Psoas muscle (tissue), 8 donors: ENCODE measurements around the gene SLC2A3. TPM values are rescaled to one million over a fixed set of nuclear protein-coding genes. Genes with fewer than 3 reads are reported as not detected.

ENCODE experiments used
- ATAC-seq, 4 donors: fragments of 200-7000 bp; cut with Tn5 transposase; one replicate each; pipeline ENCODE4 v1.9.1; 2020; ENCODE audit warnings: moderate library complexity in 3 of 4, mild to moderate bottlenecking in 2 of 4
- DNase-seq, 2 donors: peaks; one replicate each; pipeline ENCODE4 v3.0.0-alpha.2; 2020
- H3K27ac ChIP-seq: fragments of 200-600 bp; one replicate; pipeline ENCODE4 v1.8.0; 2022
- H3K27me3 ChIP-seq, 3 donors: fragments of 200-600 bp in 1 of 3; one replicate each; pipeline versions ENCODE4 v1.6.1 to v1.8.0; 2013 to 2022; ENCODE audit warnings: low read length in 2 of 3, mild to moderate bottlenecking in 2 of 3, moderate library complexity in 1 of 3; ENCODE audit not compliant: insufficient read depth in 3 of 3
- H3K36me3 ChIP-seq, 2 donors: fragments of 200-600 bp in 1 of 2; one replicate each; pipeline versions ENCODE4 v1.6.1 to v1.8.0; 2013 to 2022; ENCODE audit warnings: low read depth in 1 of 2, mild to moderate bottlenecking in 1 of 2, moderate library complexity in 1 of 2; ENCODE audit not compliant: insufficient read depth in 1 of 2
- H3K4me1 ChIP-seq: fragments of 200-600 bp; one replicate; pipeline ENCODE4 v1.8.0; 2022
- H3K4me3 ChIP-seq: fragments of 200-600 bp; one replicate; pipeline ENCODE4 v1.8.0; 2022; ENCODE audit warnings: mild to moderate bottlenecking
- H3K9me3 ChIP-seq: fragments of 200-600 bp; one replicate; pipeline ENCODE4 v1.8.0; 2022
- CTCF ChIP-seq: fragments of 200-600 bp; IDR thresholded peaks from one replicate; pipeline ENCODE4 v1.8.0; 2022; ENCODE audit warnings: antibody characterized with exemption
- WGBS, 3 donors: extraction: QIAGEN DNeasy Blood & Tissue Kit; methylation state at CpG; one replicate each; pipeline versions ENCODE4 v1.1.6 to v1.1.7; 2013; 5-methylcytosine and 5-hydroxymethylcytosine counted together
- intact Hi-C, 2 donors: fragments of 100-400 bp; cut with DNase I; formaldehyde crosslinking; loops; one replicate each; pipeline versions ENCODE4 v1.11.0 to v1.14.2; 2022
- polyA plus RNA-seq, 3 donors: library from polyadenylated mRNA; stranded (reverse); fragments of 200-250 nt; gene quantifications; one replicate each; pipeline ENCODE4 v1.2.3, GENCODE V29; 2013
- total RNA-seq, 4 donors: library from RNA; stranded (reverse); fragmentation: NEBNext Ultra II Directional in 2 of 4; extraction: Animal tissue kit (Norgen Biotek cat#: 25700) in 2 of 4; gene quantifications; one replicate each; pipeline versions ENCODE4 v1.2.1 to v1.2.4, GENCODE V29; 2021 to 2023
- donor health status: healthy with polysubstance abuse.
- donor health status: DM: no; HTN: no; CAD: no; lungs with moderate emphysema.
- donor health status: Bipolar disorder and iron deficiency.
- donor health status: healthy.
- donor health status: DM: yes; HTN: yes; CAD: no.
- donor health status: DM: no; HTN: no; CAD: no.
- donor health status: DM: no; HTN: no; CAD: no.
- donor health status: DM: yes; HTN: yes; CAD: no.

The SLC2A3 gene
- total and polyA plus RNA-seq, 7 donors: 1.8 to 18.9 (median 4.6) TPM

GRCh38 chr12:7879246-7879645 lies 56.7 kb downstream of the SLC2A3 start:
- TF ChIP-seq CTCF: no peak
- DNase-seq (no peak), ATAC-seq (no peak)
- intact Hi-C loops: no loop called here
- peaks cover 0 to under 1% (median 0%) of the 10 kb centered on the region in 3 donors for H3K27me3 ChIP-seq
- 60 to 68% (median 65%) methylated on average over 3 of the region's 3 CpGs for WGBS, 3 donors
- no peak overlapping the region for H3K27ac ChIP-seq
- H3K36me3 ChIP-seq: no peaks in the 10 kb centered on the region
- no peaks in the 10 kb centered on the region for H3K4me1 ChIP-seq
- H3K9me3 ChIP-seq: no peaks in the 10 kb centered on the region
- no peak overlapping the region for H3K4me3 ChIP-seq

- Histone ChIP-seq H3K27ac (no peak overlapping the region), H3K4me1 (no peaks in the 10 kb centered on the region), H3K9me3 (no peaks in the 10 kb centered on the region), H3K27me3 (peaks cover 0 to 19% (median 2%) of the 10 kb centered on the region in 3 donors), H3K4me3 (no peak overlapping the region), H3K36me3 (no peaks in the 10 kb centered on the region)
- intact Hi-C loops: no loop called here
- ATAC-seq: no peak
- no peak for DNase-seq
- WGBS, 3 donors: 76 to 83% (median 77%) methylated on average over 8 of the region's 8 CpGs
- TF ChIP-seq CTCF: no peak
These were observed 58.6 kb downstream of the SLC2A3 start for GRCh38 chr12:7877420-7877819.

GRCh38 chr12:7872566-7873319 lies 63.2 kb downstream of the SLC2A3 start, which contains the start of gene SLC2A14:
SLC2A14 (minus strand) TSS chr12:7872915; CDS start chr12:7869880, 3,035 bp downstream.
- Histone ChIP-seq H3K36me3 (no peaks in the 10 kb centered on the region), H3K9me3 (no peaks in the 10 kb centered on the region), H3K27ac (no peak within 1 kb of the TSS), H3K4me3 (peak within 1 kb of the TSS; percentile 32), H3K27me3 (peaks cover 0 to 24% (median 5%) of the 10 kb centered on the region in 3 donors), H3K4me1 (no peaks in the 10 kb centered on the region)
- no peak for TF ChIP-seq CTCF
- WGBS, 3 donors: 12 to 14% (median 12%) methylated on average over 65 of the region's 65 CpGs
- intact Hi-C loops: no loop called here
- DNase-seq (no peak), ATAC-seq (no peak)

- 56 to 68% (median 62%) methylated on average over 3 of the region's 3 CpGs for WGBS, 3 donors
- Histone ChIP-seq H3K36me3 (no peaks in the 10 kb centered on the region), H3K27ac (no peak overlapping the region), H3K4me1 (no peaks in the 10 kb centered on the region), H3K4me3 (no peak overlapping the region), H3K9me3 (no peaks in the 10 kb centered on the region), H3K27me3 (peaks cover 0 to 24% (median 5%) of the 10 kb centered on the region in 3 donors)
- intact Hi-C loops: no loop called here
- DNase-seq: no peak
- TF ChIP-seq CTCF: no peak
- no peak for ATAC-seq
These were observed 65.7 kb downstream of the SLC2A3 start for GRCh38 chr12:7870335-7870734.

Other genes with a start within 250 kb of the SLC2A3 start
- under 1 TPM in 1 of 4 donors, not detected in 3; 0.30 TPM for gene GDF3, start 240.4 kb downstream of the SLC2A3 start, total RNA-seq
- gene GDF3, start 240.4 kb downstream of the SLC2A3 start, polyA plus RNA-seq: under 1 TPM; 0.04 to 0.37 (median 0.05) TPM
- not detected for gene DPPA3, start 224.8 kb downstream of the SLC2A3 start, total RNA-seq
- not detected for gene DPPA3, start 224.8 kb downstream of the SLC2A3 start, polyA plus RNA-seq
- not detected for gene CLEC4C, start 188.8 kb downstream of the SLC2A3 start, total RNA-seq
- gene CLEC4C, start 188.8 kb downstream of the SLC2A3 start, polyA plus RNA-seq: not detected
- gene NANOGNB, start 171.0 kb downstream of the SLC2A3 start, total RNA-seq: not detected
- not detected for gene NANOGNB, start 171.0 kb downstream of the SLC2A3 start, polyA plus RNA-seq
- gene NANOG, start 146.8 kb downstream of the SLC2A3 start, total RNA-seq: under 1 TPM in 1 of 4 donors, not detected in 3; 0.19 TPM
- gene NANOG, start 146.8 kb downstream of the SLC2A3 start, polyA plus RNA-seq: not detected
- under 1 TPM; 0.08 to 0.37 (median 0.35) TPM for gene SLC2A14, start 63.3 kb downstream of the SLC2A3 start, total RNA-seq
- gene SLC2A14, start 63.3 kb downstream of the SLC2A3 start, polyA plus RNA-seq: under 1 TPM in 2 of 3 donors, not detected in 1; 0.03 to 0.06 TPM
- 10 to 100 TPM; 24.5 to 51.3 (median 37.7) TPM for gene FOXJ2, start 96.5 kb upstream of the SLC2A3 start, total RNA-seq
- 10 to 100 TPM in 1 of 3 donors, 1 to 10 TPM in 2; 7.9 to 24.1 (median 9.5) TPM for gene FOXJ2, start 96.5 kb upstream of the SLC2A3 start, polyA plus RNA-seq
- gene C3AR1, start 130.2 kb upstream of the SLC2A3 start, total RNA-seq: 1 to 10 TPM; 2.9 to 4.9 (median 4.0) TPM
- 1 to 10 TPM in 1 of 3 donors, under 1 TPM in 2; 0.82 to 1.4 (median 0.91) TPM for gene C3AR1, start 130.2 kb upstream of the SLC2A3 start, polyA plus RNA-seq
- 10 to 100 TPM; 13.8 to 19.4 (median 16.6) TPM for gene NECAP1, start 146.1 kb upstream of the SLC2A3 start, total RNA-seq
- gene NECAP1, start 146.1 kb upstream of the SLC2A3 start, polyA plus RNA-seq: 10 to 100 TPM; 11.5 to 19.3 (median 15.9) TPM
- under 1 TPM in 2 of 4 donors, not detected in 2; 0.67 to 0.68 TPM for gene CLEC4A, start 187.4 kb upstream of the SLC2A3 start, total RNA-seq
- under 1 TPM in 2 of 3 donors, not detected in 1; 0.35 to 0.51 TPM for gene CLEC4A, start 187.4 kb upstream of the SLC2A3 start, polyA plus RNA-seq
- gene ZNF705A, start 220.8 kb upstream of the SLC2A3 start, total RNA-seq: not detected
- gene ZNF705A, start 220.8 kb upstream of the SLC2A3 start, polyA plus RNA-seq: under 1 TPM in 1 of 3 donors, not detected in 2; 0.01 TPM